WTC11 (cell line): ENCODE data around the gene CMC2.

Experiments
- CTCF ChIP-seq: fragments of 200-600 bp; IDR thresholded peaks from 2 replicates; pipeline ENCODE4 v1.8.0; 2022; ENCODE audit warnings: antibody characterized with exemption
- ETV6 ChIP-seq: sonication (generic); formaldehyde crosslinking; IDR thresholded peaks from 2 replicates; pipeline ENCODE4 v1.8.1; 2022; ENCODE audit warnings: mild to moderate bottlenecking, missing genetic modification reagents
- HMGXB4 ChIP-seq: sonication (generic); formaldehyde crosslinking; IDR thresholded peaks from 2 replicates; pipeline ENCODE4 v1.8.1; 2023; ENCODE audit warnings: mild to moderate bottlenecking, moderate library complexity, missing genetic modification reagents
- JAZF1 ChIP-seq: fragments of 250-450 bp; sonication (Bioruptor Pico); IDR thresholded peaks from 2 replicates; pipeline ENCODE4 v1.9.0; 2021; ENCODE audit warnings: moderate library complexity, mild to moderate bottlenecking, inconsistent platforms
- MLX ChIP-seq: sonication (generic); formaldehyde crosslinking; IDR thresholded peaks from 2 replicates; pipeline ENCODE4 v1.8.1; 2023; ENCODE audit warnings: mild to moderate bottlenecking, missing genetic modification reagents, moderate library complexity
- MYBL2 ChIP-seq: sonication (generic); formaldehyde crosslinking; IDR thresholded peaks from 2 replicates; pipeline ENCODE4 v1.8.1; 2023; ENCODE audit warnings: mild to moderate bottlenecking, moderate library complexity, missing genetic modification reagents
- OVOL2 ChIP-seq: fragments of 250-450 bp; sonication (Bioruptor Pico); IDR thresholded peaks from 2 replicates; pipeline ENCODE4 v1.9.0; 2021; ENCODE audit warnings: mild to moderate bottlenecking, borderline replicate concordance
- PRRX2 ChIP-seq: fragments of 250-450 bp; sonication (Bioruptor Pico); IDR thresholded peaks from 2 replicates; pipeline ENCODE4 v1.8.0; 2021; ENCODE audit warnings: mild to moderate bottlenecking
- SP1 ChIP-seq: sonication (generic); formaldehyde crosslinking; conservative IDR thresholded peaks from 2 replicates; pipeline ENCODE4 v1.8.1; 2022; ENCODE audit warnings: missing genetic modification reagents
- USF2 ChIP-seq: sonication (generic); formaldehyde crosslinking; IDR thresholded peaks from 2 replicates; pipeline ENCODE4 v1.8.1; 2023; ENCODE audit warnings: mild to moderate bottlenecking, missing genetic modification reagents, moderate library complexity
- ZNF232 ChIP-seq: sonication (generic); formaldehyde crosslinking; IDR thresholded peaks from 2 replicates; pipeline ENCODE4 v1.8.0; 2022; ENCODE audit warnings: mild to moderate bottlenecking, missing genetic modification reagents
- ZNF671 ChIP-seq: fragments of 250-450 bp; sonication (Bioruptor Pico); IDR thresholded peaks from 2 replicates; pipeline ENCODE4 v1.8.0; 2021; ENCODE audit warnings: mild to moderate bottlenecking
- TF ChIP-seq, protein P1 (sequence below): sonication (generic); formaldehyde crosslinking; IDR thresholded peaks from 2 replicates; pipeline ENCODE4 v1.8.0; 2022; ENCODE audit warnings: mild to moderate bottlenecking, missing genetic modification reagents

GRCh38 chr16:81003610-81004460 is 2.9 kb downstream of the CMC2 start:
- no peak for TF ChIP-seq SP1 (CRISPR knock-in tag)
- no peak for TF ChIP-seq MLX (CRISPR knock-in tag)
- TF ChIP-seq HMGXB4: no peak
- TF ChIP-seq CTCF: no peak
- TF ChIP-seq, protein P1, sequence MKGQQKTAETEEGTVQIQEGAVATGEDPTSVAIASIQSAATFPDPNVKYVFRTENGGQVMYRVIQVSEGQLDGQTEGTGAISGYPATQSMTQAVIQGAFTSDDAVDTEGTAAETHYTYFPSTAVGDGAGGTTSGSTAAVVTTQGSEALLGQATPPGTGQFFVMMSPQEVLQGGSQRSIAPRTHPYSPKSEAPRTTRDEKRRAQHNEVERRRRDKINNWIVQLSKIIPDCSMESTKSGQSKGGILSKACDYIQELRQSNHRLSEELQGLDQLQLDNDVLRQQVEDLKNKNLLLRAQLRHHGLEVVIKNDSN (CRISPR knock-in tag): no peak
- TF ChIP-seq ZNF671: no peak
- TF ChIP-seq ZNF232 (CRISPR knock-in tag): no peak
- no peak for TF ChIP-seq JAZF1 (CRISPR knock-in tag)
- no peak for TF ChIP-seq USF2 (CRISPR knock-in tag)
- TF ChIP-seq MYBL2 (CRISPR knock-in tag): no peak
- TF ChIP-seq OVOL2 (CRISPR knock-in tag): no peak
- TF ChIP-seq ETV6: no peak
- no peak for TF ChIP-seq PRRX2 (CRISPR knock-in tag)
